Karpas-422 (cell line): ENCODE measurements around the gene CD200R1L. TPM values are rescaled to one million over a fixed set of nuclear protein-coding genes. Genes with fewer than 3 reads are reported as not detected.
"Not testable (repeated sequence)": the region's sequence is repeated elsewhere in the genome, so short reads cannot be mapped to it uniquely, and the experiment has no call there.

Source experiments
- DNase-seq: peaks from one replicate; pipeline ENCODE4 v3.0.0-alpha.2; 2015
- H2AFZ ChIP-seq: fragments of 200-600 bp; sonication (generic); 2 replicates; pipeline ENCODE4 v1.6.1; 2014; ENCODE audit warnings: antibody characterized with exemption, low read length, mixed read lengths
- H3K27ac ChIP-seq: fragments of 200-600 bp; sonication (generic); 2 replicates; pipeline ENCODE4 v1.5.1; 2014; ENCODE audit warnings: mild to moderate bottlenecking, low read length, moderate library complexity
- H3K27me3 ChIP-seq: fragments of 200-600 bp; sonication (generic); 2 replicates; pipeline ENCODE4 v1.6.1; 2014; ENCODE audit warnings: low read length, mixed read lengths
- H3K36me3 ChIP-seq: fragments of 200-600 bp; sonication (generic); 2 replicates; pipeline ENCODE4 v1.6.1; 2014; ENCODE audit warnings: low read length, mixed read lengths; ENCODE audit not compliant: insufficient read depth
- H3K4me1 ChIP-seq: fragments of 200-600 bp; sonication (generic); 2 replicates; pipeline ENCODE4 v1.6.1; 2014; ENCODE audit warnings: mild to moderate bottlenecking, low read length, mixed read lengths
- H3K4me2 ChIP-seq: fragments of 200-600 bp; sonication (generic); 2 replicates; pipeline ENCODE4 v1.6.1; 2014; ENCODE audit warnings: low read length, low read depth, mild to moderate bottlenecking; ENCODE audit not compliant: poor library complexity, severe bottlenecking
- H3K4me3 ChIP-seq: fragments of 200-600 bp; sonication (generic); 2 replicates; pipeline ENCODE4 v1.5.1; 2014; ENCODE audit warnings: mild to moderate bottlenecking, antibody characterized with exemption, low read length, mixed read lengths
- H3K79me2 ChIP-seq: fragments of 200-600 bp; sonication (generic); 2 replicates; pipeline ENCODE4 v1.6.1; 2014; ENCODE audit warnings: mild to moderate bottlenecking, low read length, mixed read lengths
- H3K9ac ChIP-seq: fragments of 200-600 bp; sonication (generic); 2 replicates; pipeline ENCODE4 v1.6.0; 2014; ENCODE audit warnings: low read length
- H3K9me2 ChIP-seq: fragments of 200-600 bp; sonication (generic), shearing (Covaris generic); replicated peaks from 2 replicates; pipeline ENCODE4 v1.6.0; 2014; ENCODE audit warnings: mild to moderate bottlenecking, low read length, moderate library complexity; ENCODE audit not compliant: insufficient read depth
- H3K9me3 ChIP-seq: fragments of 300-700, 200-600 bp; sonication (generic); 2 replicates; pipeline ENCODE4 v1.6.1; 2014; ENCODE audit warnings: low read length, mixed read lengths
- H4K20me1 ChIP-seq: fragments of 200-600 bp; sonication (generic); 2 replicates; pipeline ENCODE4 v1.6.1; 2014; ENCODE audit warnings: mild to moderate bottlenecking, antibody characterized with exemption, low read length, low read depth; ENCODE audit not compliant: insufficient read depth
- total RNA-seq: library from RNA; depleted of rRNA; stranded (reverse); fragments of >200 nt; shearing (Covaris generic); gene quantifications from 2 replicates; pipeline ENCODE4 v1.2.3, GENCODE V29; 2014; ENCODE audit warnings: low replicate concordance

Gene CD200R1L
- total RNA-seq, 1 experiment from 2014 or later, result not detected

DNA sequence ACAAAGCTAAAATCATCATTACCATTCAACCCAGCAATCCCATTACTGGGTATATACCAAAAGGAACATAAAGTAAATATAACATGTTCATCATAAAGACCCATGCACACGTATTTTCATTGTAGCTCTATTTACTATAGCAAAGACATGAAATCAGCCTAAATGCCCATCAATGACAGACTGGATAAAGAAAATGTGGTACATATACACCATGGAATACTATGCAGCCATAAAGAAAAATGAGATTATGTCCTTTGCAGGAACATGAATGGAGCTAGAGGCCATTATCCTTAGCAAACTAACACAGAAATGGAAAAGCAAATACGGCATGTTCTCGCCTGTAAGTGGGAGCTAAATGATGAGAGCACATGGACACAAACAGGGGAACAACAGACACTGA lies 8.4 kb upstream of the CD200R1L start:
- not testable (repeated sequence) for H3K4me2 ChIP-seq, H3K4me3 ChIP-seq, H2AFZ ChIP-seq, H3K79me2 ChIP-seq, H4K20me1 ChIP-seq, H3K9me2 ChIP-seq, H3K36me3 ChIP-seq, DNase-seq, H3K27me3 ChIP-seq, H3K9ac ChIP-seq, H3K4me1 ChIP-seq, H3K9me3 ChIP-seq, H3K27ac ChIP-seq

DNA sequence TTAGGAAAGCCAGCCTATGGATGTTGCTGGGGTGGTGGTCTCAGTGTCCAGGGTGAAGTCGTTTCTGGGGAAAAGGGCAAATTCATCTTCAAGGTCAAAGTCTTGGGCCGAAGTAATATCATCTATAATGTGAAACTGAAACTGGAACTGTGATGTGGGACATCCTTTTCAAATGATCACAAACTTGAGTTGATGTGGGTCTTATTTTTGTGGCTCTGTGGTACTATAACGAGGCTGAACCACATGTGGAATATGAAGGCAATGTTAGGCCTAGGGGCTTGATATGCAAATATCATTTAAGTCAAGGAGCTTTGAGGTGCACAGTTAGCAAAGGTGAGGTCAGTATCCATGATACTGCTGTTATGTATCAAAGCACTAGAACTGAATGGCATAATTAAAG lies 1.5 kb upstream of the CD200R1L start:
- H3K4me3 ChIP-seq, result peak overlapping the region; percentile 20; the same call in 1 of the 2 replicates
- H4K20me1 ChIP-seq, result no peaks in the 10 kb centered on the region
- H3K27ac ChIP-seq, result no peak overlapping the region
- H3K4me1 ChIP-seq, result peaks cover 9% of the 10 kb centered on the region
- H3K79me2 ChIP-seq, result no peaks in the 10 kb centered on the region
- H2AFZ ChIP-seq, result peak overlapping the region; percentile 72; the same call in 1 of the 2 replicates
- no peak for DNase-seq
- H3K9me3 ChIP-seq, result no peaks in the 10 kb centered on the region
- no peaks in the 10 kb centered on the region for H3K9me2 ChIP-seq
- no peaks in the 10 kb centered on the region for H3K27me3 ChIP-seq
- H3K36me3 ChIP-seq, result no peaks in the 10 kb centered on the region
- H3K9ac ChIP-seq, result no peak overlapping the region
- peak overlapping the region; percentile 31 for H3K4me2 ChIP-seq

DNA sequence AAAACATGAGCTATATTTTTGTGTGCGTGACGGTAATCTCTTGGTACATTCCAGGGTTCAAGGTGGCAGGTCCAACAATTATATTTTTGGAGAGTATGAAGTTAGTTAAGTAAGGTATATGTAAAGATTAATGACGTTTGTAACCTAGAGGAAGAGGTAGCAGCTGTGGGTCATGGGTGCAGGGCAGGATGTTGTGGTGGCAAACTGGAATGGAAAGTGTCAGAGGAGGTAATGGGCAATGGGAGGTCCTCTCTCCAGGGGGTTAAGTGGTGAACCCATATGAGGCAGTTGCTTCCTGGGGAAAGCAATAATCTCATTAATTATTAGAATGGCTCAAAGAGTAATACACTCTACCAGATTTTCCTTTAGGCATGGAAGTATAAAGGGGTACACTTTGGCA lies 1.0 kb upstream of the CD200R1L start:
- H2AFZ ChIP-seq, result peak overlapping the region; percentile 72; the same call in 1 of the 2 replicates
- H3K79me2 ChIP-seq, result no peaks in the 10 kb centered on the region
- no peak overlapping the region for H3K27ac ChIP-seq
- H3K36me3 ChIP-seq, result no peaks in the 10 kb centered on the region
- H3K27me3 ChIP-seq, result no peaks in the 10 kb centered on the region
- H3K9me3 ChIP-seq, result no peaks in the 10 kb centered on the region
- H3K9ac ChIP-seq, result no peak overlapping the region
- H3K4me1 ChIP-seq, result peaks cover 9% of the 10 kb centered on the region
- H4K20me1 ChIP-seq, result no peaks in the 10 kb centered on the region
- H3K4me3 ChIP-seq, result peak overlapping the region; percentile 20; the same call in 1 of the 2 replicates
- peak overlapping the region; percentile 31 for H3K4me2 ChIP-seq
- no peaks in the 10 kb centered on the region for H3K9me2 ChIP-seq
- DNase-seq, result no peak

DNA sequence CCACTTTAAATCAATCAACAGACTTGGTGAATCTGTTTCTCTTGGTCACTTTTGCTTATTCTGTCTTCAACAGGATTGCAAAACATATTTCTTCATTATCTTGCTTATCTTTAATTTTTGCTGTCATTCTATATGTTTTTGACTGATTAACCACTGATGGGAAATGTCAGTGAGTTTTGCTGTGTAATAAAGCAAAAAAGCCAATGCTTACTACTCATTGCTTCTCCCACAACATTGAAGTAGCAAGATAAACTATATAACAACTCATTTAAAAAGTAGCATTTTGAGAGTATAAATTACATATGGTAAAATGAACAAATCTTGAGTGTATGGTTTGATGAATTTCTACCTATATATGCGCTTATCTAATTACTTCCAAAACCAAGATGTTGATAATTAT lies 892 bp downstream of the CD200R1L start:
- Histone ChIP-seq H3K4me1 (peaks cover 9% of the 10 kb centered on the region), H3K27me3 (no peaks in the 10 kb centered on the region), H3K9me2 (no peaks in the 10 kb centered on the region), H2AFZ (no peak overlapping the region), H3K79me2 (no peaks in the 10 kb centered on the region), H3K4me2 (no peak overlapping the region), H4K20me1 (no peaks in the 10 kb centered on the region), H3K9me3 (no peaks in the 10 kb centered on the region), H3K4me3 (no peak overlapping the region), H3K9ac (no peak overlapping the region), H3K36me3 (no peaks in the 10 kb centered on the region), H3K27ac (no peak overlapping the region)
- DNase-seq, result no peak

DNA sequence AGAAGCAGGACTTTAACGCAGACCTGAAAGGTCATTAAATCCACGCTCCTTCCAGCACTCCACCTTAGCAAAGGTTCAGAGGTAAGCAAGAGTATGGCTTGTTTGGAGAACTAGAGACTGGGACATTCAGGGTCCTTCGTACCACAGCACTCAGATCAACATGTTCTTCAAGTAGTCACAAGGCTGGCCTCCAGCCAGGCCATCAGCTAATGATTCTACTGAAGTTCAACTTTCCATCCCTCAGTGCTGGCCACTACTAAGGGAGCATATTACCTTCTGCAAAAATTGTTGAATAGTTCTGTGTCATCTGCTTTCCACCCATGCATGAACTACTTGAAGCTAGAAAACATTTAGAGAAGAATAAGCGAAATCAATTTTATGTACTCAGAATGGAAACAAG lies 17.6 kb downstream of the CD200R1L start:
- no peak overlapping the region for H3K27ac ChIP-seq
- H4K20me1 ChIP-seq, result no peaks in the 10 kb centered on the region
- no peak overlapping the region for H3K4me2 ChIP-seq
- H3K79me2 ChIP-seq, result no peaks in the 10 kb centered on the region
- no peaks in the 10 kb centered on the region for H3K36me3 ChIP-seq
- no peak for DNase-seq
- H3K27me3 ChIP-seq, result no peaks in the 10 kb centered on the region
- H3K9me2 ChIP-seq, result no peaks in the 10 kb centered on the region
- H3K4me1 ChIP-seq, result no peaks in the 10 kb centered on the region
- no peak overlapping the region for H2AFZ ChIP-seq
- no peak overlapping the region for H3K9ac ChIP-seq
- H3K4me3 ChIP-seq, result no peak overlapping the region
- no peaks in the 10 kb centered on the region for H3K9me3 ChIP-seq

DNA sequence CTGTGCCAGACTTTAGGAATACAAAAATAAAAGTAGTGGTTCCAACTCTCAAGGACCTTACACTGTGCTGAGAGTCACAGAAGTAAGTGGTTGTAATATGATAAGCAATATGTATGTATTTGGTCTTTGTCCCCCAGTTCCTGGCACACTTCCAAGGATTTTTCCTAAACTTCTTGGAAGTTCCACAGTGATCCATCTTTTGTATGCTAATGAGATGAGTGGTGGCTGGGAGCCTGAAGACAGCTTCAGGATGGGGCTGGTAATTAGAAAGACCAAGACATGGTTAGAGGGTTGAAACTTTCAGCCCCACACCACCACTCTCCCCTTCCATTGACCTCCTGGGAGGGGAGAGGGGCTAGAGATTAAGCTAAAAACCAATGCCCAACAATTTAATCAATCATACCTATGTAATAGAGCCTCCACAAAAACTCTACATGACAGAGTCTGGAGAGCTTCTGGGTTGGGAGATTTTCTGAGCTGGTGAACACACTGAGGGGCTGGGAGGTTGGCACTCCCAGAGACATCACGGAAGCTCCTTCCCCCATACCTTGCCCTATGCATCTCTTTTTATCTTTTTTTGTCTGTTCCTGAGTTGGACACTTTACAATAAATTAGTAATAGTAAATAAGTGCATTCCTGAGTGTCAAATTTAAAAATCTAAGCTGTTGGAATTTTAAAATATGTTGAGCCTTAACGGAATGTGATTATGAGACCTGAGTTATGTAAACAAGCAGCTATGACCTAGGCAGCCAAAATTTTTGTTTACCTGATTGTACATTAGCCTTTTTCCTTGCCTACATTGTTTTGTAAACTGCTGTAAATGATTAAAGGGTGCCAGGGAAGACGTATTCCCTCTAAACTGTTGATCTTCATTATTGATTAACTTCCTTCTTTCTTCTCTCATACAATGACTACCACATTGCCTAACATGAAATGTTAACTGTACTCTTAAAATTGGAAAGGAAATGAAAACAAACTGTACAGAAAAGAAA lies 24.3 kb downstream of the CD200R1L start:
- no peaks in the 10 kb centered on the region for H3K36me3 ChIP-seq
- no peaks in the 10 kb centered on the region for H3K9me2 ChIP-seq
- H3K9me3 ChIP-seq, result no peaks in the 10 kb centered on the region
- H3K4me1 ChIP-seq, result peaks cover 15% of the 10 kb centered on the region
- no peaks in the 10 kb centered on the region for H3K79me2 ChIP-seq
- H3K4me2 ChIP-seq, result no peak overlapping the region
- no peak overlapping the region for H2AFZ ChIP-seq
- H3K27ac ChIP-seq, result no peak overlapping the region
- no peak overlapping the region for H3K4me3 ChIP-seq
- H3K27me3 ChIP-seq, result no peaks in the 10 kb centered on the region
- H3K9ac ChIP-seq, result no peak overlapping the region
- no peak for DNase-seq
- no peaks in the 10 kb centered on the region for H4K20me1 ChIP-seq

DNA sequence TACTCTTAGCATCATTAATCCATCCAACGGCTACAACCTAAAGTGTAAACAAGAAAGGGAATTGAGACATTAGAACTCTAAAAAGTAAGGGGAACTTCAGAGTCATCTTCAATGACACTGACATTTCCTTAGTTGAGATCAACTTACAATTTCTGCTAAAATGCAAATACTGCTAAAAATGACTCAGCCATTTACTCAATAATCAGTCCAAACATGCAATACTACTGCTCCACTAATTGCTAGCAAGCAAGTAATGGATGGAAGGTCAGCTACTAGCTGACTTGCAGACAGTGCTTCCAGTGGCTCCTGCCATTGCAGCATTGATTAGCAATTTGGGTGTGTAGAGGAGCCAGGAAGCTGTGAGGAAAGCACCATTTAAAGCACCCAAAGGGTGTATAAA lies 28.4 kb downstream of the CD200R1L start:
- no peak overlapping the region for H3K27ac ChIP-seq
- H3K4me3 ChIP-seq, result no peak overlapping the region
- 0 out of 2 replicates have a peak overlapping the region, but pooled peaks have one; percentile 8 for H2AFZ ChIP-seq
- H3K9ac ChIP-seq, result no peak overlapping the region
- peak overlapping the region; percentile 58 for H3K4me2 ChIP-seq
- H4K20me1 ChIP-seq, result no peaks in the 10 kb centered on the region
- H3K9me2 ChIP-seq, result 0 out of 2 replicates have a peak, but pooled peaks cover 4% of the 10 kb centered on the region
- DNase-seq, result peak; percentile 67
- H3K4me1 ChIP-seq, result peaks cover 39% of the 10 kb centered on the region
- H3K27me3 ChIP-seq, result no peaks in the 10 kb centered on the region
- H3K9me3 ChIP-seq, result no peaks in the 10 kb centered on the region
- no peaks in the 10 kb centered on the region for H3K79me2 ChIP-seq
- no peaks in the 10 kb centered on the region for H3K36me3 ChIP-seq

DNA sequence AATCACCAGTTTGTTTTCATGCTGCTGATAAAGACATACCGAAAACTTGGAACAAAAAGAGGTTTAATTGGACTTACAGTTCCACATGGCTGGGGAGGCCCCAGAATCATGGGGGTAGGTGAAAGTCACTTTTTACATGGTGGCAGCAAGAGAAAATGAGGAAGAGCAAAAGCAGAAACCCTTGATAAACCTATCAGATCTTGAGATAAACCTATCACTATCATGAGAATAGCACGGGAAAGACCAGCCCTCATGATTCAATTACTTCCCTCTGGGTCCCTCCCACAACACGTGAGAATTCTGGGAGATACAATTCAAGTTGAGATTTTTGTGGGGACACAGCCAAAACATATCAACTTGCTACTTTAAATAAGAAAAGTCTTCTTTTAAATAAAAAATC lies 28.9 kb downstream of the CD200R1L start:
- H3K9me3 ChIP-seq, result no peaks in the 10 kb centered on the region
- H3K9me2 ChIP-seq, result 0 out of 2 replicates have a peak, but pooled peaks cover 4% of the 10 kb centered on the region
- no peaks in the 10 kb centered on the region for H4K20me1 ChIP-seq
- peak; percentile 51 for DNase-seq
- no peak overlapping the region for H3K9ac ChIP-seq
- no peaks in the 10 kb centered on the region for H3K27me3 ChIP-seq
- no peak overlapping the region for H3K27ac ChIP-seq
- H3K4me3 ChIP-seq, result no peak overlapping the region
- peak overlapping the region; percentile 8; the same call in 1 of the 2 replicates for H2AFZ ChIP-seq
- peak overlapping the region; percentile 58 for H3K4me2 ChIP-seq
- H3K4me1 ChIP-seq, result peaks cover 44% of the 10 kb centered on the region
- no peaks in the 10 kb centered on the region for H3K79me2 ChIP-seq
- no peaks in the 10 kb centered on the region for H3K36me3 ChIP-seq
